Effector memory CD4-positive, alpha-beta T cell (primary cell): ENCODE data around the gene RNF145.

ENCODE experiments used
- DNase-seq, 3 donors: peaks; one replicate each; pipeline ENCODE4 v3.0.0-alpha.2; 2020
- H3K27ac ChIP-seq: 2 replicates; pipeline ENCODE4 v1.7.0; 2013; ENCODE audit warnings: mild to moderate bottlenecking, low read length, moderate library complexity; ENCODE audit not compliant: insufficient read depth, poor library complexity, severe bottlenecking
- H3K27me3 ChIP-seq: replicated peaks from 2 replicates; pipeline ENCODE4 v1.7.0; 2013; ENCODE audit warnings: mild to moderate bottlenecking, low read length; ENCODE audit not compliant: insufficient read depth, control insufficient read depth, poor library complexity, severe bottlenecking
- H3K36me3 ChIP-seq: 2 replicates; pipeline ENCODE4 v1.7.0; 2013; ENCODE audit warnings: mild to moderate bottlenecking, low read length, moderate library complexity; ENCODE audit not compliant: control insufficient read depth, insufficient read depth
- H3K4me1 ChIP-seq: 2 replicates; pipeline ENCODE4 v1.7.0; 2013; ENCODE audit warnings: low read length, mild to moderate bottlenecking; ENCODE audit not compliant: control insufficient read depth, insufficient read depth, poor library complexity, severe bottlenecking
- H3K4me3 ChIP-seq: 2 replicates; pipeline ENCODE4 v1.7.0; 2013; ENCODE audit warnings: low read length, low read depth, mild to moderate bottlenecking; ENCODE audit not compliant: insufficient read depth, poor library complexity, severe bottlenecking
- H3K9me3 ChIP-seq: 2 replicates; pipeline ENCODE4 v1.7.0; 2013; ENCODE audit warnings: mild to moderate bottlenecking, low read length, moderate library complexity; ENCODE audit not compliant: control insufficient read depth

Gene RNF145

DNA sequence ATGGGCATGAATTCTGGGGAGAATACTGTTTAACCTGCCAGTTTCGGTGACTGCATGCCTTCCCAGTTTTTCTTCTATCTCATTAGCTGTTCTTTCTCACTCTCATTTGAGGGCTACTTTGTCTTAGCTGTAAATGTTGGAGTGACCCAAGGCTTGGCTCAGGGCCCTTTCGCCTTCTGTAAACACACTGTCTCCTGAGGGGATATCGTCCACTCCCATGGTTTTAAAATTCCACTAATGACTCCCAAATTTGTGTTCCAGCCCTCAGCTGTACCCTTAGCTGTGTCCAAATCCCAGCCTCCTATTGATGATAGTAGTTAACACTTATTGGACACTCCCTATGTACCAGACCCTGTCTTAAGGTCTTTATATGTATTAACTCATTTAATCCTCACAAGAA is 14.1 kb upstream of the RNF145 start:
- no peaks in the 10 kb centered on the region for H3K4me1 ChIP-seq
- no peaks in the 10 kb centered on the region for H3K36me3 ChIP-seq
- no peaks in the 10 kb centered on the region for H3K27me3 ChIP-seq
- H3K9me3 ChIP-seq = no peaks in the 10 kb centered on the region
- H3K4me3 ChIP-seq = no peak overlapping the region
- DNase-seq = no peak
- no peak overlapping the region for H3K27ac ChIP-seq

DNA sequence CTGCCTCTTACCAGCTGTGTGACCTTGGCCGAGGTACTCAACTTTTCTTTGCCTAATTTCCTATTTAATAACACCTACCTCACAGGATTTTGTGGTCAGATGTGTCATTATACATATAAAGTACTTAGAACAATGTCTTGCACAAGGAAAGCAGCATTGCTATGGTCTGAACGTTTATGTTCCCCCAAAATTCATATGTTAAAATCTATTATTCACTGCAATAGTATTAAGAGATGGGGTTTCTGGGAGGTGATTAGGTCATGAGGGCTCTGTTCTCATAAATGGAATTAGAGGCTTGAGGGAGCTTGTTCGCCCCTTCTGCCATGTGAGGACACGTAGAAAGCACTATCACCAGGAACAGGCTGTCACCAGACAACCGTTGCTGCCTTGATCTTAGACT is 10.9 kb upstream of the RNF145 start:
- no peaks in the 10 kb centered on the region for H3K4me1 ChIP-seq
- H3K4me3 ChIP-seq = no peak overlapping the region
- H3K9me3 ChIP-seq = no peaks in the 10 kb centered on the region
- no peaks in the 10 kb centered on the region for H3K27me3 ChIP-seq
- no peaks in the 10 kb centered on the region for H3K36me3 ChIP-seq
- no peak for DNase-seq
- H3K27ac ChIP-seq = no peak overlapping the region

DNA sequence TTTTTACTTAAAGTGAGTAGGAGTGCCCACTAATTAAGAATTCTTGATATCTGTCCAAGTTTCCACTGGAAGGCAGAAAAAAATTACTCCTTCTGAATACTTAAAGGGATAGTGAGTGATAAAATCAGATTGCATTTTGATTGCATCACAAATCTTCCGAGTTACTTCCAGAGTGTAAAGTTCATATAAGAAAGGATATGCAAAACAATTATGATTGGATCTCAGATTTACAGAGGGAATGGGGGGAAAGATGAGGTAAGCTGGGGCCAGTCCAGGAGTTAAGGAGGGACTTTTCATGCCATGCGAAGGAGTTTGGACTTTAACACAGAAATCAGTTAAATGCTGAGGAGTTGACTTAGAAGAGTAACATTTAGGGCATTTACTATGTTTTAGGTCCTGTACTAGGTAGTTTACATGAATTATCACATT is 9.3 kb upstream of the RNF145 start:
- Histone ChIP-seq H3K27me3 (no peaks in the 10 kb centered on the region), H3K36me3 (no peaks in the 10 kb centered on the region), H3K27ac (no peak overlapping the region), H3K9me3 (no peaks in the 10 kb centered on the region), H3K4me1 (no peaks in the 10 kb centered on the region), H3K4me3 (no peak overlapping the region)
- no peak for DNase-seq

DNA sequence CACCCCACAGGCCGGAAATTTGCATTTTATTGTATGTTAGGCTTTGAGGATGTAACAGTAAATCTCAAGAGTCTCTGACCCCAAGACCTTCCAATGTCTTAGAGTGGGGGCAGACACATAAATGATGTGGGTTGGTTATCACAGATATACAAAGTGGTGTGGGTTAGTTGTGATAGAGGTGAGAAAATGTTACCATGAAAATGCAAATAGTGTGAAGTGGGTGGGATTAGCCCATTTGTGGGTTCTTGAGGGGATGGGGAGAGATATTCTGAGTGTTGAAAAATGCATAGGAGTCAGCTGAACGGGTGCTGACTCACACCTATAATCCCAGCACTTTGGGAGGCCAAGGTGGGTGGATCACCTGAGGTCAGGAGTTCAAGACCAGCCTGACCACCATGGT is 7.9 kb upstream of the RNF145 start:
- Histone ChIP-seq H3K9me3 (no peaks in the 10 kb centered on the region), H3K27ac (no peak overlapping the region), H3K4me3 (no peak overlapping the region), H3K27me3 (no peaks in the 10 kb centered on the region), H3K4me1 (no peaks in the 10 kb centered on the region), H3K36me3 (no peaks in the 10 kb centered on the region)
- no peak for DNase-seq

DNA sequence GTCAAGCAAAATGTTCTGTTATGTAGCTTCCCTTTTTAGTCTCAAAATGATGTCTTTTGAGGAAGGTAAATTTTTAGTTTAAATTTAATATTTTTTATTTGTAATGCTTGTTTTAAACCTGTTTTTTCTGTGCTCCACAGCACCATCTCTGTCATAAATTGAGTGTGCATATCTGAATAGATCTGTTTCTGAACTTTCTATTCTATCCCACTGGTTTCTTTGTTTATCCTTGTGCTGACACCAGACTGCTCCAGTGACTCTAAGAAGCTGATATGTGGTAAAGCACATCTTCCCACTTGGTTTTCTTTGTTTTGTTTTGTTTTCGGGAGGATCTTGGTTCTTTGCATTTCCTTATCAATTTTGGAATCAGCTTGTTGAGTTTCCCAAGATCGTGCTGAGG is 7.1 kb upstream of the RNF145 start:
- DNase-seq = no peak
- Histone ChIP-seq H3K4me1 (no peaks in the 10 kb centered on the region), H3K9me3 (no peaks in the 10 kb centered on the region), H3K4me3 (no peak overlapping the region), H3K36me3 (no peaks in the 10 kb centered on the region), H3K27ac (no peak overlapping the region), H3K27me3 (no peaks in the 10 kb centered on the region)

DNA sequence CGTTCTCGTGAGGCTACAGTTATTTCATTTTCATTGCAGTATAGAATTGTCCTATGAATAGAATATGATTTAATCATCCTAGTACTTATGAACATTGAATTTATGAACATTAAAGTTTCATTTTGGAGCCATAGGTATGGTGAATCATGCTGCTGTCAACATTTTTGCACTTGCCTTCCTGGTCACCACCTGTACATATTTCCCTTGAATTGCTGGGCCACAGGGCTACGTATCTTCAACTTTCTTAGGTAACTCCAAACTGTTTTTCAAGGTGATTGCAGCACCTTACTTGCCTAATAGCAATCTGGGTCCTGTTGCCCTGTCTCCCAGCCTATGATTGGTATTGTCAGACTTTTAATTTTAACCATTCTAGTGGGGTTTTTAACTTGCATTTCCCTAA is 6.5 kb upstream of the RNF145 start:
- no peaks in the 10 kb centered on the region for H3K9me3 ChIP-seq
- no peak overlapping the region for H3K27ac ChIP-seq
- H3K36me3 ChIP-seq = no peaks in the 10 kb centered on the region
- no peaks in the 10 kb centered on the region for H3K4me1 ChIP-seq
- H3K27me3 ChIP-seq = no peaks in the 10 kb centered on the region
- no peak for DNase-seq
- no peak overlapping the region for H3K4me3 ChIP-seq

DNA sequence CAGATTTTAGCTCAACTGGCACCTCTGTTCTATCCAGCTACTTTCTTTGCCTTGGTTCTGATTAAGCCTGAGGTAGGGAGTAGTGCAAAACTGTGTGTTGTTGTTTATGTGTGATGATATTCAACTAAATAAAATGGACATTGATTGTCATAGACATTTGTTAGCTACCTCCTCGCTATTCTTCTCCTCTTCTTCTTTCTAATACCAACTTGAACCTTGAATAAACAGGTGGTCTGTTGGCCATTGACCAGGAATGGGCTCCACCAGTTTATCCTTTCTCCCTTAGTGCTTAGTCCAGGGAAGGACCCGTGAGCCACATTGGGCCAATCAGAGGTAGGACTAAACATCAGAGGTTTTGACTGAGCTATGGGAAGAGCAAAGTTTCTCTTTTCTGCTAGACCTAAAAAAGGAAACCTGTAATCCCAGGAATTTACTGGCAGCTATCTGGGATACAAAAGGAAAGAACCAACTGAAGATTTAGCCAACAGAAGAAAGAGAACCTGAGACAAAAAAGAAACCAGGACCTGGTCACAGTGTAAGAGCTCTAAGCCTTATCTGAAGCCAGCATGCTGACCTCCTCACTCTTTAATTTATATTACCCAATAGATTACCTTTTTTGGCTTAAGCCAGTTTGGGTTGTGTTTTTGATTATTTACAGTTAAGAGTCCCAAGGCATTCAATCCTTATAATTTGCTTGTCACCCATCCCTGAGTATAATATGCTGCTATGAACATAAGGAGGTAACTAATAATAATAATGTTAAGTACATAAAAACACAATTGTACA is 5.3 kb upstream of the RNF145 start:
- Histone ChIP-seq H3K9me3 (no peaks in the 10 kb centered on the region), H3K4me3 (no peak overlapping the region), H3K36me3 (no peaks in the 10 kb centered on the region), H3K27ac (no peak overlapping the region), H3K27me3 (no peaks in the 10 kb centered on the region), H3K4me1 (peaks cover 7% of the 10 kb centered on the region)
- no peak for DNase-seq

DNA sequence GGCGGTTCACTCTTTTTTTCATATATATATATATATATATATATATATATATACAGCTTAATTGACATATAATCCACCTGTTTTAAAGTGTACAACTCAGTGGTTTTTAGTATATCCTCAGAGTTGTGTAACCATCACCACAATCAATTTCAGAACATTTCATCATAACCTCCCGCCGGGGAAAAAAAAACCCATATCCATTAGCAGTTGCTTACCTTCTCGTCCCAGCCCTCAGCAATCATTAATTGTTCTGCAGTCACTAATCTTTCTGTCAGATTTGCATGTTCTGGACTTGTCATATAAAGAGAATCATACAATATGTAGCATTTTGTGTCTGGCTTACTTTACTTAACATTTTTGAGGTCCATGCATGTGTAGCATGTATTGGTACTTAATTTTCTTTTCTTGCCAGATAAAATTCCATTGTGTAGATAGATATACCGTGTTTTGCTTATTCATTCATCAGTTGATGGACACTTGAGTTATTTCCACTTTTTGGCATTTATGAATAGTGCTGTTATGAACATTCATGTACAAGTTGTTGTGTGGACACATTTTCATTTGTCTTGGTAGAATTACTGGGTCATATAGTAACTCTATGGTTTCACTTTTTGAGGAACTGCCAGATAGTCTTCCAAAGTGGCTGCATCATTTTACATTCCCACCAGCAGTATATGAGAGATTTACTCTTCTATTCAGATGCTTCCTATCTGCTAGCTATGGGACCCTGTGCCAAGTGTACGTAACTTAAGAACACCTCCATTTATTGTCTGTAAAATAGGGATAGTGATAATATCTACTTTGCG is 3.5 kb upstream of the RNF145 start:
- DNase-seq = no peak
- no peaks in the 10 kb centered on the region for H3K27me3 ChIP-seq
- peaks cover 7% of the 10 kb centered on the region for H3K4me1 ChIP-seq
- no peak overlapping the region for H3K27ac ChIP-seq
- H3K36me3 ChIP-seq = no peaks in the 10 kb centered on the region
- no peak overlapping the region for H3K4me3 ChIP-seq
- no peaks in the 10 kb centered on the region for H3K9me3 ChIP-seq

DNA sequence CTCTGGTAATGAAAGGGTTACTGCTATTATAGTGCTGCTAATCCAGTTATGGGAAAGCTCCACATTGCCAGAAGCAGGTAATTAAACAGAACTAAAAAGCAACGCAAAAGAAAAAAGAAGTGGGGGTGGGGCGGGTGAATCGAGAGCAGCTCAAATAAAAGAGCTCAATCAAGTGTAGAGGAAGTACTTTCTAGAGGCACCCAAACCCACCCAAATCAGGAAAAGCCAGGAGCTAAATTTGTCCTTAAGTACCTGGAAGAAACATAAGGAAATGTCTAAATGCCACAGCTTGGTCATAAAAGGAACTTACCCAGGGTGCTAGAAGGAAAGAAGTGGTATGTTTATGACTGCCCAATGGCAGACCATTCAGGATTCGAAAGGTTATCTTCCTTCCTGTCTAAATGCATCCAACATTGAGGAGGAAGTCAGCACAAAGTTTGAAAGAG is 2.4 kb upstream of the RNF145 start:
- Histone ChIP-seq H3K9me3 (no peaks in the 10 kb centered on the region), H3K36me3 (no peaks in the 10 kb centered on the region), H3K4me3 (no peak overlapping the region), H3K27ac (no peak overlapping the region), H3K4me1 (peaks cover 8% of the 10 kb centered on the region), H3K27me3 (no peaks in the 10 kb centered on the region)
- no peak for DNase-seq

DNA sequence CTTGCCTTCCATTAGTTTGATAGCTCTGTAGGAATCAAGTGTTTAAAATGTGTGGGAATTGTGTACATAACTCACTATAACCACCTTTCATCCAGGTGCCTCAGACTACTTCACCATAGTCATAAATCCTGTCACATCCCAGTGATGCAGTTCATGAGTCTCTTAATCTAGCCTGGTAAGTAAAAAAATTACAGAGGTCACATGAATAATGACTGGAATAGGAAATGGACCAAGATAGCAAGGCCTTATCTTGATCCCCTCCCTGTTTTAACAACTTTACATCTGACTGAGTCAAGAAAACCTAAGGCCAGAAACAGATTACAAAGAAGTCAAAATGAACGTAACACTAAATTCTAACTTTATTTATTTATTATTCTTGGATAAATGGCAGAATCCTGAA is 1.5 kb upstream of the RNF145 start:
- Histone ChIP-seq H3K36me3 (no peaks in the 10 kb centered on the region), H3K9me3 (no peaks in the 10 kb centered on the region), H3K4me3 (no peak overlapping the region), H3K27ac (no peak overlapping the region), H3K4me1 (peaks cover 11% of the 10 kb centered on the region), H3K27me3 (no peaks in the 10 kb centered on the region)
- no peak for DNase-seq
